GM23338 (cell line): ENCODE measurements around the gene POMT2. TPM values are rescaled to one million over a fixed set of nuclear protein-coding genes. Genes with fewer than 3 reads are reported as not detected.

Source experiments
- ATAC-seq: fragments of 200-7000 bp; cut with Tn5 transposase; 3 replicates; pipeline ENCODE4 v1.9.1; 2020
- DNase-seq: peaks from one replicate; pipeline ENCODE4 v3.0.0-alpha.2; 2015; ENCODE audit warnings: low spot score
- H2AFZ ChIP-seq: fragments of 200-600 bp; sonication (generic); 2 replicates; pipeline ENCODE4 v1.8.0; 2016; ENCODE audit warnings: antibody characterized with exemption, mild to moderate bottlenecking, moderate library complexity
- H3F3A ChIP-seq: fragments of 200-600 bp; sonication (generic); replicated peaks from 2 replicates; pipeline ENCODE4 v1.8.0; 2017; ENCODE audit warnings: antibody characterized with exemption, mixed run types, low read depth
- H3K27ac ChIP-seq: fragments of 200-600 bp; sonication (generic); 2 replicates; pipeline ENCODE4 v1.6.1; 2016; ENCODE audit warnings: low read depth
- H3K27me3 ChIP-seq: fragments of 200-600 bp; sonication (generic); 2 replicates; pipeline ENCODE4 v1.8.0; 2016; ENCODE audit warnings: mild to moderate bottlenecking, mixed run types, moderate library complexity; ENCODE audit not compliant: insufficient read depth
- H3K36me3 ChIP-seq: fragments of 200-600 bp; sonication (generic); 2 replicates; pipeline ENCODE4 v1.8.0; 2016; ENCODE audit warnings: mild to moderate bottlenecking; ENCODE audit not compliant: insufficient read depth
- H3K4me1 ChIP-seq: fragments of 200-600 bp; sonication (generic); 2 replicates; pipeline ENCODE4 v1.8.0; 2016; ENCODE audit warnings: mild to moderate bottlenecking, moderate library complexity; ENCODE audit not compliant: insufficient read depth
- H3K4me2 ChIP-seq: fragments of 200-600 bp; sonication (generic); 2 replicates; pipeline ENCODE4 v1.7.1; 2017; ENCODE audit warnings: mixed run types
- H3K4me3 ChIP-seq: fragments of 200-600 bp; sonication (generic); 2 replicates; pipeline ENCODE4 v1.6.1; 2016; ENCODE audit warnings: mixed run types
- H3K79me2 ChIP-seq: fragments of 200-600 bp; sonication (generic); replicated peaks from 2 replicates; pipeline ENCODE4 v1.8.0; 2017; ENCODE audit warnings: mild to moderate bottlenecking; ENCODE audit not compliant: insufficient read depth
- H3K9me2 ChIP-seq: fragments of 200-600 bp; sonication (generic); 2 replicates; pipeline ENCODE4 v1.8.0; 2017; ENCODE audit not compliant: insufficient read depth
- H4K20me1 ChIP-seq: fragments of 200-600 bp; sonication (generic); replicated peaks from 2 replicates; pipeline ENCODE4 v1.8.0; 2017; ENCODE audit warnings: mild to moderate bottlenecking; ENCODE audit not compliant: insufficient read depth
- H3K27ac Mint-ChIP-seq: 2 replicates; pipeline ENCODE4 v1.8.0; 2020; ENCODE audit warnings: inconsistent platforms, mild to moderate bottlenecking, moderate library complexity, mixed read lengths
- H3K27me3 Mint-ChIP-seq: 3 replicates; pipeline ENCODE4 v1.8.0; 2022; ENCODE audit warnings: low read depth, mild to moderate bottlenecking, moderate library complexity, mixed read lengths, inconsistent platforms; ENCODE audit not compliant: insufficient read depth, poor library complexity
- H3K36me3 Mint-ChIP-seq: 3 replicates; pipeline ENCODE4 v1.8.0; 2021; ENCODE audit warnings: low read depth, mild to moderate bottlenecking, inconsistent platforms, moderate library complexity, mixed read lengths
- H3K4me1 Mint-ChIP-seq: 3 replicates; pipeline ENCODE4 v1.8.0; 2020; ENCODE audit warnings: mild to moderate bottlenecking, inconsistent platforms, mixed read lengths
- H3K4me3 Mint-ChIP-seq: 3 replicates; pipeline ENCODE4 v1.8.0; 2021; ENCODE audit warnings: moderate library complexity, mild to moderate bottlenecking, inconsistent platforms, mixed read lengths
- H3K9me3 Mint-ChIP-seq: 3 replicates; pipeline ENCODE4 v1.8.0; 2020; ENCODE audit warnings: moderate library complexity, mild to moderate bottlenecking, inconsistent platforms, mixed read lengths
- CREB1 ChIP-seq: fragments of 250-450 bp; sonication (Bioruptor Pico); IDR thresholded peaks from 2 replicates; pipeline ENCODE4 v1.5.0; 2020; ENCODE audit warnings: low read depth, mild to moderate bottlenecking, moderate library complexity
- CTCF ChIP-seq, 2 experiments: fragments of 200-600 bp in 1 of 2; sonication (generic) in 1 of 2; conservative IDR thresholded peaks; 2 replicates each; pipeline versions ENCODE4 v1.5.1 to v1.6.1; 2016 to 2017; ENCODE audit warnings: antibody characterized with exemption in 2 of 2, low read depth in 2 of 2, mild to moderate bottlenecking in 2 of 2, moderate library complexity in 1 of 2
- EZH2 ChIP-seq: fragments of 200-600 bp; sonication (generic); IDR thresholded peaks from one replicate; pipeline ENCODE4 v1.8.0; 2017; ENCODE audit warnings: antibody characterized with exemption, mild to moderate bottlenecking, low read depth; ENCODE audit not compliant: unreplicated experiment
- EZH2phosphoT487 ChIP-seq: fragments of 200-600 bp; sonication (generic); IDR thresholded peaks from one replicate; pipeline ENCODE4 v1.8.1; 2018; ENCODE audit warnings: antibody characterized with exemption; ENCODE audit not compliant: unreplicated experiment
- JUNB ChIP-seq: IDR thresholded peaks from one replicate; pipeline ENCODE4 v1.6.1; 2016; ENCODE audit warnings: antibody characterized with exemption; ENCODE audit not compliant: unreplicated experiment
- NANOG ChIP-seq: IDR thresholded peaks from 2 replicates; pipeline ENCODE4 v1.6.1; 2016; ENCODE audit warnings: antibody characterized with exemption, borderline replicate concordance
- POLR2AphosphoS5 ChIP-seq: IDR thresholded peaks from 2 replicates; pipeline ENCODE4 v1.6.1; 2016; ENCODE audit warnings: antibody characterized with exemption, low read depth
- STAT1 ChIP-seq: IDR thresholded peaks from one replicate; pipeline ENCODE4 v1.6.1; 2016; ENCODE audit warnings: antibody characterized with exemption; ENCODE audit not compliant: unreplicated experiment
- ZNF114 ChIP-seq: fragments of 250-450 bp; sonication (Bioruptor Pico); IDR thresholded peaks from 2 replicates; pipeline ENCODE4 v1.5.0; 2020; ENCODE audit warnings: mild to moderate bottlenecking, moderate library complexity
- ZNF331 ChIP-seq: fragments of 250-450 bp; sonication (Bioruptor Pico); IDR thresholded peaks from 2 replicates; pipeline ENCODE4 v1.5.0; 2020; ENCODE audit warnings: low read depth, mild to moderate bottlenecking, moderate library complexity
- polyA plus RNA-seq: library from polyadenylated mRNA; unstranded; fragments of >200 nt; fragmentation: Nextera tagmentation; extraction: Ambion mirVana; gene quantifications from 2 replicates; pipeline ENCODE4 v1.2.1, GENCODE V29; 2016
- total RNA-seq: library from RNA; depleted of rRNA; stranded (reverse); fragments of >200 nt; shearing (Covaris generic); gene quantifications from 2 replicates; pipeline ENCODE4 v1.2.3, GENCODE V29; 2014
- TF ChIP-seq, protein P1 (sequence below): fragments of 250-450 bp; sonication (Bioruptor Pico); IDR thresholded peaks from 2 replicates; pipeline ENCODE4 v1.5.0; 2020; ENCODE audit warnings: mild to moderate bottlenecking, moderate library complexity
- TF ChIP-seq, protein P2 (sequence below): IDR thresholded peaks from 2 replicates; pipeline ENCODE4 v1.6.1; 2016; ENCODE audit warnings: antibody characterized with exemption
- TF ChIP-seq, protein P3 (sequence below): IDR thresholded peaks from one replicate; pipeline ENCODE4 v1.6.1; 2018; ENCODE audit warnings: antibody characterized with exemption; ENCODE audit not compliant: unreplicated experiment

Gene POMT2
- total and polyA plus RNA-seq, 2 experiments from 2014 or later = 24.3 to 29.9 TPM

GRCh38 chr14:77279719-77280118 is 41.0 kb downstream of the POMT2 start:
- peaks cover 5% of the 10 kb centered on the region; the same call in 1 of the 2 replicates for H3K36me3 ChIP-seq
- no peak overlapping the region for H3K4me3 ChIP-seq
- Mint-ChIP-seq H3K9me3 (no peaks in the 10 kb centered on the region), H3K4me3 (no peak overlapping the region), H3K36me3 (peaks cover 21% of the 10 kb centered on the region), H3K27me3 (peaks cover 2% of the 10 kb centered on the region), H3K4me1 (peaks cover 4% of the 10 kb centered on the region; the same call in 2 of the 3 replicates), H3K27ac (no peak overlapping the region)
- ATAC-seq (no peak), DNase-seq (no peak)
- H3K9me2 ChIP-seq = no peaks in the 10 kb centered on the region
- H3F3A ChIP-seq = no peaks in the 10 kb centered on the region
- no peaks in the 10 kb centered on the region for H3K27me3 ChIP-seq
- TF ChIP-seq, protein P1, sequence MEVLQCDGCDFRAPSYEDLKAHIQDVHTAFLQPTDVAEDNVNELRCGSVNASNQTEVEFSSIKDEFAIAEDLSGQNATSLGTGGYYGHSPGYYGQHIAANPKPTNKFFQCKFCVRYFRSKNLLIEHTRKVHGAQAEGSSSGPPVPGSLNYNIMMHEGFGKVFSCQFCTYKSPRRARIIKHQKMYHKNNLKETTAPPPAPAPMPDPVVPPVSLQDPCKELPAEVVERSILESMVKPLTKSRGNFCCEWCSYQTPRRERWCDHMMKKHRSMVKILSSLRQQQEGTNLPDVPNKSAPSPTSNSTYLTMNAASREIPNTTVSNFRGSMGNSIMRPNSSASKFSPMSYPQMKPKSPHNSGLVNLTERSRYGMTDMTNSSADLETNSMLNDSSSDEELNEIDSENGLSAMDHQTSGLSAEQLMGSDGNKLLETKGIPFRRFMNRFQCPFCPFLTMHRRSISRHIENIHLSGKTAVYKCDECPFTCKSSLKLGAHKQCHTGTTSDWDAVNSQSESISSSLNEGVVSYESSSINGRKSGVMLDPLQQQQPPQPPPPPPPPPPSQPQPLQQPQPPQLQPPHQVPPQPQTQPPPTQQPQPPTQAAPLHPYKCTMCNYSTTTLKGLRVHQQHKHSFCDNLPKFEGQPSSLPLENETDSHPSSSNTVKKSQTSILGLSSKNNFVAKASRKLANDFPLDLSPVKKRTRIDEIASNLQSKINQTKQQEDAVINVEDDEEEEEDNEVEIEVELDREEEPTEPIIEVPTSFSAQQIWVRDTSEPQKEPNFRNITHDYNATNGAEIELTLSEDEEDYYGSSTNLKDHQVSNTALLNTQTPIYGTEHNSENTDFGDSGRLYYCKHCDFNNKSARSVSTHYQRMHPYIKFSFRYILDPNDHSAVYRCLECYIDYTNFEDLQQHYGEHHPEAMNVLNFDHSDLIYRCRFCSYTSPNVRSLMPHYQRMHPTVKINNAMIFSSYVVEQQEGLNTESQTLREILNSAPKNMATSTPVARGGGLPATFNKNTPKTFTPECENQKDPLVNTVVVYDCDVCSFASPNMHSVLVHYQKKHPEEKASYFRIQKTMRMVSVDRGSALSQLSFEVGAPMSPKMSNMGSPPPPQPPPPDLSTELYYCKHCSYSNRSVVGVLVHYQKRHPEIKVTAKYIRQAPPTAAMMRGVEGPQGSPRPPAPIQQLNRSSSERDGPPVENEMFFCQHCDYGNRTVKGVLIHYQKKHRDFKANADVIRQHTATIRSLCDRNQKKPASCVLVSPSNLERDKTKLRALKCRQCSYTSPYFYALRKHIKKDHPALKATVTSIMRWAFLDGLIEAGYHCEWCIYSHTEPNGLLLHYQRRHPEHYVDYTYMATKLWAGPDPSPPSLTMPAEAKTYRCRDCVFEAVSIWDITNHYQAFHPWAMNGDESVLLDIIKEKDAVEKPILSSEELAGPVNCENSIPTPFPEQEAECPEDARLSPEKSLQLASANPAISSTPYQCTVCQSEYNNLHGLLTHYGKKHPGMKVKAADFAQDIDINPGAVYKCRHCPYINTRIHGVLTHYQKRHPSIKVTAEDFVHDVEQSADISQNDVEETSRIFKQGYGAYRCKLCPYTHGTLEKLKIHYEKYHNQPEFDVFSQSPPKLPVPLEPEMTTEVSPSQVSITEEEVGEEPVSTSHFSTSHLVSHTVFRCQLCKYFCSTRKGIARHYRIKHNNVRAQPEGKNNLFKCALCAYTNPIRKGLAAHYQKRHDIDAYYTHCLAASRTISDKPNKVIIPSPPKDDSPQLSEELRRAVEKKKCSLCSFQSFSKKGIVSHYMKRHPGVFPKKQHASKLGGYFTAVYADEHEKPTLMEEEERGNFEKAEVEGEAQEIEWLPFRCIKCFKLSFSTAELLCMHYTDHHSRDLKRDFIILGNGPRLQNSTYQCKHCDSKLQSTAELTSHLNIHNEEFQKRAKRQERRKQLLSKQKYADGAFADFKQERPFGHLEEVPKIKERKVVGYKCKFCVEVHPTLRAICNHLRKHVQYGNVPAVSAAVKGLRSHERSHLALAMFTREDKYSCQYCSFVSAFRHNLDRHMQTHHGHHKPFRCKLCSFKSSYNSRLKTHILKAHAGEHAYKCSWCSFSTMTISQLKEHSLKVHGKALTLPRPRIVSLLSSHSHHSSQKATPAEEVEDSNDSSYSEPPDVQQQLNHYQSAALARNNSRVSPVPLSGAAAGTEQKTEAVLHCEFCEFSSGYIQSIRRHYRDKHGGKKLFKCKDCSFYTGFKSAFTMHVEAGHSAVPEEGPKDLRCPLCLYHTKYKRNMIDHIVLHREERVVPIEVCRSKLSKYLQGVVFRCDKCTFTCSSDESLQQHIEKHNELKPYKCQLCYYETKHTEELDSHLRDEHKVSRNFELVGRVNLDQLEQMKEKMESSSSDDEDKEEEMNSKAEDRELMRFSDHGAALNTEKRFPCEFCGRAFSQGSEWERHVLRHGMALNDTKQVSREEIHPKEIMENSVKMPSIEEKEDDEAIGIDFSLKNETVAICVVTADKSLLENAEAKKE (CRISPR knock-in tag) = no peak
- TF ChIP-seq, protein P2, sequence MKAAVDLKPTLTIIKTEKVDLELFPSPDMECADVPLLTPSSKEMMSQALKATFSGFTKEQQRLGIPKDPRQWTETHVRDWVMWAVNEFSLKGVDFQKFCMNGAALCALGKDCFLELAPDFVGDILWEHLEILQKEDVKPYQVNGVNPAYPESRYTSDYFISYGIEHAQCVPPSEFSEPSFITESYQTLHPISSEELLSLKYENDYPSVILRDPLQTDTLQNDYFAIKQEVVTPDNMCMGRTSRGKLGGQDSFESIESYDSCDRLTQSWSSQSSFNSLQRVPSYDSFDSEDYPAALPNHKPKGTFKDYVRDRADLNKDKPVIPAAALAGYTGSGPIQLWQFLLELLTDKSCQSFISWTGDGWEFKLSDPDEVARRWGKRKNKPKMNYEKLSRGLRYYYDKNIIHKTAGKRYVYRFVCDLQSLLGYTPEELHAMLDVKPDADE = no peak
- TF ChIP-seq, protein P3, sequence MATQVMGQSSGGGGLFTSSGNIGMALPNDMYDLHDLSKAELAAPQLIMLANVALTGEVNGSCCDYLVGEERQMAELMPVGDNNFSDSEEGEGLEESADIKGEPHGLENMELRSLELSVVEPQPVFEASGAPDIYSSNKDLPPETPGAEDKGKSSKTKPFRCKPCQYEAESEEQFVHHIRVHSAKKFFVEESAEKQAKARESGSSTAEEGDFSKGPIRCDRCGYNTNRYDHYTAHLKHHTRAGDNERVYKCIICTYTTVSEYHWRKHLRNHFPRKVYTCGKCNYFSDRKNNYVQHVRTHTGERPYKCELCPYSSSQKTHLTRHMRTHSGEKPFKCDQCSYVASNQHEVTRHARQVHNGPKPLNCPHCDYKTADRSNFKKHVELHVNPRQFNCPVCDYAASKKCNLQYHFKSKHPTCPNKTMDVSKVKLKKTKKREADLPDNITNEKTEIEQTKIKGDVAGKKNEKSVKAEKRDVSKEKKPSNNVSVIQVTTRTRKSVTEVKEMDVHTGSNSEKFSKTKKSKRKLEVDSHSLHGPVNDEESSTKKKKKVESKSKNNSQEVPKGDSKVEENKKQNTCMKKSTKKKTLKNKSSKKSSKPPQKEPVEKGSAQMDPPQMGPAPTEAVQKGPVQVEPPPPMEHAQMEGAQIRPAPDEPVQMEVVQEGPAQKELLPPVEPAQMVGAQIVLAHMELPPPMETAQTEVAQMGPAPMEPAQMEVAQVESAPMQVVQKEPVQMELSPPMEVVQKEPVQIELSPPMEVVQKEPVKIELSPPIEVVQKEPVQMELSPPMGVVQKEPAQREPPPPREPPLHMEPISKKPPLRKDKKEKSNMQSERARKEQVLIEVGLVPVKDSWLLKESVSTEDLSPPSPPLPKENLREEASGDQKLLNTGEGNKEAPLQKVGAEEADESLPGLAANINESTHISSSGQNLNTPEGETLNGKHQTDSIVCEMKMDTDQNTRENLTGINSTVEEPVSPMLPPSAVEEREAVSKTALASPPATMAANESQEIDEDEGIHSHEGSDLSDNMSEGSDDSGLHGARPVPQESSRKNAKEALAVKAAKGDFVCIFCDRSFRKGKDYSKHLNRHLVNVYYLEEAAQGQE = no peak
- no peak for TF ChIP-seq JUNB
- no peak for TF ChIP-seq ZNF331 (CRISPR knock-in tag)
- TF ChIP-seq NANOG = no peak
- no peak for TF ChIP-seq EZH2
- no peak for TF ChIP-seq POLR2AphosphoS5
- TF ChIP-seq ZNF114 (CRISPR knock-in tag) = no peak
- no peak for TF ChIP-seq CTCF (conservative IDR thresholded peaks at IDR 0.05; ENCODE audit: low read depth in 2 of 2)
- TF ChIP-seq CREB1 (CRISPR knock-in tag) = no peak
- TF ChIP-seq STAT1 = no peak
- no peak for TF ChIP-seq EZH2phosphoT487
- no peak overlapping the region for H2AFZ ChIP-seq
- no peaks in the 10 kb centered on the region for H3K4me1 ChIP-seq
- H3K27ac ChIP-seq = no peak overlapping the region
- no peaks in the 10 kb centered on the region for H3K79me2 ChIP-seq
- no peaks in the 10 kb centered on the region; the same call in 1 of the 2 replicates for H4K20me1 ChIP-seq
- no peak overlapping the region for H3K4me2 ChIP-seq
